ENCODE results near the gene NCAPD3.
"Not testable (repeated sequence)": the region's sequence is repeated elsewhere in the genome, so short reads cannot be mapped to it uniquely, and the experiment has no call there.

The NCAPD3 gene, protein sequence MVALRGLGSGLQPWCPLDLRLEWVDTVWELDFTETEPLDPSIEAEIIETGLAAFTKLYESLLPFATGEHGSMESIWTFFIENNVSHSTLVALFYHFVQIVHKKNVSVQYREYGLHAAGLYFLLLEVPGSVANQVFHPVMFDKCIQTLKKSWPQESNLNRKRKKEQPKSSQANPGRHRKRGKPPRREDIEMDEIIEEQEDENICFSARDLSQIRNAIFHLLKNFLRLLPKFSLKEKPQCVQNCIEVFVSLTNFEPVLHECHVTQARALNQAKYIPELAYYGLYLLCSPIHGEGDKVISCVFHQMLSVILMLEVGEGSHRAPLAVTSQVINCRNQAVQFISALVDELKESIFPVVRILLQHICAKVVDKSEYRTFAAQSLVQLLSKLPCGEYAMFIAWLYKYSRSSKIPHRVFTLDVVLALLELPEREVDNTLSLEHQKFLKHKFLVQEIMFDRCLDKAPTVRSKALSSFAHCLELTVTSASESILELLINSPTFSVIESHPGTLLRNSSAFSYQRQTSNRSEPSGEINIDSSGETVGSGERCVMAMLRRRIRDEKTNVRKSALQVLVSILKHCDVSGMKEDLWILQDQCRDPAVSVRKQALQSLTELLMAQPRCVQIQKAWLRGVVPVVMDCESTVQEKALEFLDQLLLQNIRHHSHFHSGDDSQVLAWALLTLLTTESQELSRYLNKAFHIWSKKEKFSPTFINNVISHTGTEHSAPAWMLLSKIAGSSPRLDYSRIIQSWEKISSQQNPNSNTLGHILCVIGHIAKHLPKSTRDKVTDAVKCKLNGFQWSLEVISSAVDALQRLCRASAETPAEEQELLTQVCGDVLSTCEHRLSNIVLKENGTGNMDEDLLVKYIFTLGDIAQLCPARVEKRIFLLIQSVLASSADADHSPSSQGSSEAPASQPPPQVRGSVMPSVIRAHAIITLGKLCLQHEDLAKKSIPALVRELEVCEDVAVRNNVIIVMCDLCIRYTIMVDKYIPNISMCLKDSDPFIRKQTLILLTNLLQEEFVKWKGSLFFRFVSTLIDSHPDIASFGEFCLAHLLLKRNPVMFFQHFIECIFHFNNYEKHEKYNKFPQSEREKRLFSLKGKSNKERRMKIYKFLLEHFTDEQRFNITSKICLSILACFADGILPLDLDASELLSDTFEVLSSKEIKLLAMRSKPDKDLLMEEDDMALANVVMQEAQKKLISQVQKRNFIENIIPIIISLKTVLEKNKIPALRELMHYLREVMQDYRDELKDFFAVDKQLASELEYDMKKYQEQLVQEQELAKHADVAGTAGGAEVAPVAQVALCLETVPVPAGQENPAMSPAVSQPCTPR (N-terminal part only)

GRCh38 chr11:134223836-134224709 lies at the start of gene NCAPD3, which contains the start of gene VPS26B:
TSS of gene NCAPD3 (minus strand) at chr11:134223967. CDS start at chr11:134223926, 41 bp downstream.
TSS of gene VPS26B (plus strand) at chr11:134224671. CDS start at chr11:134225123, 452 bp downstream.
- DNase-seq (ENCODE audit: low read depth), result peak; percentile 97

DNA sequence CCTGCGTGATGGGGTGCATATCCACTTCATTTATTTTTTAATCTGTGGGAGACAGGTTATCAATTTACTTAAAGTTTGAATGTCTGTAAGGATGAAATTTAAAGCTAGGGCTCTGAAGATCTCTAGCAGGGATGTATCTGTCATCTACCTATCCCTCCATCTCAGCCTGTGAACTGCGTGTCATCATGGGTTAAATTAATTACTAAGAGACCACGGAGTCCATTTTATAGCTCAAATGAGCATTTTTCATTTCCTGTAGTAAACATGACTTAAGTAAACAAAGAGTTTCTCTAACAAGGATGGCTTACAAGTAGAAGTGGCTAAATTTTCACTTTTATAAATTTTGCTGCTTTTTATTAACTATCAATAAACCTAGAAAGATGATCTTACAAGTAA lies 49.5 kb upstream of the NCAPD3 start:
- no peak for DNase-seq (ENCODE audit: low read depth)

- no peak for DNase-seq (ENCODE audit: low read depth)
These were observed 48.9 kb upstream of the NCAPD3 start for GRCh38 chr11:134272381-134273316.

GRCh38 chr11:134271978-134272377 lies 48.2 kb upstream of the NCAPD3 start:
- DNase-seq (ENCODE audit: low read depth), result no peak

DNA sequence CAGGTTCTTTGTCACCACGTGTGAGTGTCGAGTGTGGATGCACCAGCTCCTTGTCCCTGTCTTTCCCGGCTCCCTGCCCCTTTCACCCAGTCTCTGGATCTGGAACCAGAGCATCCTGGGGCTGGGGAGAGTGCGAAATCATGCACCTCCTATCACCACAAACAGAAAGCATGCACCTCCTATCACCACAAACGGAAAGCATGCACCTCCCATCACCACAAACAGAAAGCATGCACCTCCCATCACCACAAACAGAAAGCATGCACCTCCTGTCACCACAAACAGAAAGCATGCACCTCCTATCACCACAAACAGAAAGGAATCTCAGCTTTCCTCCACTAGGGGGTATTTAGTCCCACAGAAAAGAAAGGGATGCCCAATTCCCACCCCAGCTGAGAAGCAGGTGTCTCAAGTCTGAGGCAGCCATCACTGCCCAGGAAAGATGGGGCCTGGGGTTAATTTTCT lies 46.5 kb upstream of the NCAPD3 start:
- DNase-seq (ENCODE audit: low read depth), result peak; percentile 31

- DNase-seq (ENCODE audit: low read depth), result no peak
These were observed 44.2 kb upstream of the NCAPD3 start for GRCh38 chr11:134267966-134268365.

- no peak for DNase-seq (ENCODE audit: low read depth)
These were observed 43.7 kb upstream of the NCAPD3 start for GRCh38 chr11:134267461-134267860.

- peak; percentile 76 for DNase-seq (ENCODE audit: low read depth)
These were observed 43.1 kb upstream of the NCAPD3 start for GRCh38 chr11:134266841-134267251.

GRCh38 chr11:134266440-134266839 lies 42.7 kb upstream of the NCAPD3 start:
- DNase-seq (ENCODE audit: low read depth), result no peak

GRCh38 chr11:134264966-134265764 lies 41.4 kb upstream of the NCAPD3 start:
- DNase-seq (ENCODE audit: low read depth), result no peak

DNA sequence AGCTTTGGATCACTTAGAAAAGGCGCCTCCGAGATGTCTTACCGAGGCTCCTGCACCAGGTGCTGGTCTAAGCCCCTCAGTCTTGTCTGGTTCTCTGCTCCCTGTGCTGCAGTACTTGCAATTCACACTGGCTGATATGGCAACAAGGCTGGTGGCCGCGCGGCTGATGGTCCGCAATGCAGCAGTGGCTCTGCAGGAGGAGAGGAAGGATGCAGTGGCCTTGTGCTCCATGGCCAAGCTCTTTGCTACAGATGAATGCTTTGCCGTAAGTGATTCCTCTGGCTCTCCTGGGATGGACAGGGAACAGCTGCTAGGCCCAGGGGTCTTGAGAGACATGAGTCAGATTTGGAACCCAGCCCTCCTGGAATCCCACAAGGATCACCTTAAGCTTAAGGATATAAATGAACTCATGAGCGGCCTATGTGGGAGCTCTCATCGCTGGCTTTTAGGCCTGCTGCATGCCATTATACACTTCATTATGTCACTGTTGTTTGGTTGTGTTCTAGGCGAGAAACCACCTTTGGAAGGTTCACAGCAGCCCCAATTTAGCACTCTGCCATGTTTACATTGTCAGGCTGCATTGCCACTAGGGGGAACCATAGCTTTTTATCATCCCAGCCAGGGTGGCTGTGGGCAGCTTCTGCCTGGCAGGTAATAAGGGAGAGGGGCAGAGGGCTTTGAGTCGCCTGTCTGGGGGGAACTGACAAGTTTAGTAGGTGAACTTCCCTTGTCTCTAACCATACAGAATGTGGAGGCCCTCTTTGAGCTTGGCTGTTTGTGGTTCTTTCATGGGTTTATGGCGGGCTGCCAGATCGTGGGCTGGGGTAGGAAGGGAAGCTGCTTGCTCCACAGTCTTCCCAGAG lies 38.1 kb upstream of the NCAPD3 start:
- DNase-seq (ENCODE audit: low read depth), result peak; percentile 49

DNA sequence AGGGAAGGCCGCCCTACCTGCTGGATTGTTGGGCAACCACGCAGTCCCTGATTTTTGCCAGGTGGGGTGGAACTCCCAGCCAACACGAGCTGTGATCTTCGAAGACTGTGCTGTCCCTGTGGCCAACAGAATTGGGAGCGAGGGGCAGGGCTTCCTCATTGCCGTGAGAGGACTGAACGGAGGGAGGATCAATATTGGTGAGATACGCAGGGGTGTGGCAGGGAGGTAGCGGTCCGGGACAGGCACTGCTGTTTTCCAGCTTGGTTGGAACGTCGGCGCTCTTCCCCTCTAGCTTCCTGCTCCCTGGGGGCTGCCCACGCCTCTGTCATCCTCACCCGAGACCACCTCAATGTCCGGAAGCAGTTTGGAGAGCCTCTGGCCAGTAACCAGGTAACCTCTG lies 37.2 kb upstream of the NCAPD3 start:
- DNase-seq (ENCODE audit: low read depth), result no peak

GRCh38 chr11:134260503-134260902 lies 36.7 kb upstream of the NCAPD3 start:
- no peak for DNase-seq (ENCODE audit: low read depth)

DNA sequence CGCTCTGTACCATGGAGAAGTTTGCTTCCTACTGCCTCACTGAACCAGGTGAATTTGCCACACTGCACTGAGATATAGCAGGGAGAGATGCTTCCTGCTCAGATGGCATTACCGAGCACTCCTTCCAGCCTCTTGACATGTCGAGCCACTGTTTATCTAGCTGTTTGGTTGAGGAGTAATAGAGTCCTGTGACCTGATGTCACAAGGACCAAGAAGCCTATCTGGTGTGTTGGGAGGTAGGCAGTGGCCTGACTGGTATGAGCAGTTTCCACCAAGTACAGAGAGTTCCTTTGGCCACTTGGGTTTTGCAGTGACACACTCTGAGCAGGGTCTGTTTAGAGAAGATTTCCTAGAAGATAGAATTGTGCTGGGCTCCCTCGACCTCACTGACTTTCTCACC lies 34.8 kb upstream of the NCAPD3 start:
- DNase-seq (ENCODE audit: low read depth), result no peak

DNA sequence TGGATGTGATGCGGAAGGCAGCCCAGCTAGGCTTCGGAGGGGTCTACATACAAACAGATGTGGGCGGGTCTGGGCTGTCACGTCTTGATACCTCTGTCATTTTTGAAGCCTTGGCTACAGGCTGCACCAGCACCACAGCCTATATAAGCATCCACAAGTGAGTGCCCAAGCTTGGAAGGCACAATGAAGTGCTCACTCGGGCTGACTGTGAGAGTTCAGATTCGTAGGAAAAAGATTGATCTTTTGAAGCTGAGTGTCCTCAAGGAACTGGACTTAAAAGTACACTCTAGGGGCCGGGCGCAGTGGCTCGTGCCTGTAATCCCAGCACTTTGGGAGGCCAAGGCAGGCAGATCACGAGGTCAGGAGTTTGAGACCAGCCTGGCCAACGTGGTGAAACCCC lies 33.3 kb upstream of the NCAPD3 start:
- no peak for DNase-seq (ENCODE audit: low read depth)

DNA sequence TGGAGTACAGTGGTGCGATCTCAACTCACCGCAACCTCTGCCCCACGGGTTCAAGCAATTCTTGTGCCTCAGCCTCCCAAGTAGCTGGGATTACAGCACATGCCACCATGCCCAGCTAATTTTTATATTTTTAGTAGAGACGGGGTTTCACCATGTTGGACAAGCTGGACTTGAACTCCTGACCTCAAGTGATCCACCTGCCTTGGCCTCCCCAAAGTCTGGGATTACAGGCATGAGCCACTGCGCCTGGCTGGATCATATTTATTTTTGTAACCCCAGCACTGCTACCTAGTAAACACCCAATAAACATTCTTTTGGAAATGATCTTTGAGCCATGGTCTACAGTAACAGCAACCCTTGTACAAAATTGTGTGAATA lies 31.4 kb upstream of the NCAPD3 start:
- DNase-seq (ENCODE audit: low read depth), result not testable (repeated sequence)

- DNase-seq (ENCODE audit: low read depth), result no peak
These were observed 30.8 kb upstream of the NCAPD3 start for GRCh38 chr11:134254433-134255183.
